Neural progenitor cell (in vitro differentiated cells): ENCODE results near the gene STX11. TPM values are rescaled to one million over a fixed set of nuclear protein-coding genes. Genes with fewer than 3 reads are reported as not detected.

Source experiments
- DNase-seq: peaks from one replicate; pipeline ENCODE4 v3.0.0-alpha.2; 2016; ENCODE audit warnings: low spot score
- H2AFZ ChIP-seq: fragments of 200-600 bp; sonication (generic); replicated peaks from 2 replicates; pipeline ENCODE4 v1.6.1; 2016; ENCODE audit warnings: antibody characterized with exemption
- H3F3A ChIP-seq: fragments of 200-600 bp; sonication (generic); 2 replicates; pipeline ENCODE4 v1.6.1; 2016; ENCODE audit warnings: antibody characterized with exemption, low read depth
- H3K27ac ChIP-seq: fragments of 200-600 bp; sonication (generic); 2 replicates; pipeline ENCODE4 v1.5.1; 2016; ENCODE audit warnings: mild to moderate bottlenecking
- H3K27me3 ChIP-seq: fragments of 200-600 bp; sonication (generic); 2 replicates; pipeline ENCODE4 v1.6.1; 2016; ENCODE audit warnings: mild to moderate bottlenecking, moderate library complexity
- H3K36me3 ChIP-seq: fragments of 200-600 bp; sonication (generic); 2 replicates; pipeline ENCODE4 v1.5.1; 2016
- H3K4me1 ChIP-seq: fragments of 200-600 bp; sonication (generic); 2 replicates; pipeline ENCODE4 v1.6.1; 2016; ENCODE audit warnings: mixed run types
- H3K4me2 ChIP-seq: fragments of 200-600 bp; sonication (generic); 2 replicates; pipeline ENCODE4 v1.6.1; 2016
- H3K4me3 ChIP-seq: fragments of 200-600 bp; sonication (generic); 2 replicates; pipeline ENCODE4 v1.5.1; 2016
- H3K79me2 ChIP-seq: fragments of 200-600 bp; sonication (generic); 2 replicates; pipeline ENCODE4 v1.6.1; 2016; ENCODE audit warnings: low read depth
- H3K9ac ChIP-seq: fragments of 200-600 bp; sonication (generic); 2 replicates; pipeline ENCODE4 v1.6.1; 2016
- H3K9me3 ChIP-seq: fragments of 200-600 bp; sonication (generic); 2 replicates; pipeline ENCODE4 v1.5.1; 2016; ENCODE audit warnings: low read depth
- H4K20me1 ChIP-seq: fragments of 200-600 bp; sonication (generic); 2 replicates; pipeline ENCODE4 v1.6.1; 2016; ENCODE audit warnings: low read depth
- H3K27ac Mint-ChIP-seq: 3 replicates; pipeline ENCODE4 v1.8.0; 2021; ENCODE audit warnings: mixed read lengths
- H3K27me3 Mint-ChIP-seq: 2 replicates; pipeline ENCODE4 v1.8.0; 2022; ENCODE audit warnings: low read depth, mild to moderate bottlenecking, inconsistent platforms, moderate library complexity, mixed read lengths; ENCODE audit not compliant: insufficient read depth
- H3K36me3 Mint-ChIP-seq: 3 replicates; pipeline ENCODE4 v1.8.0; 2021; ENCODE audit warnings: mixed read lengths
- H3K4me1 Mint-ChIP-seq: 3 replicates; pipeline ENCODE4 v1.8.0; 2021; ENCODE audit warnings: mixed read lengths
- H3K4me3 Mint-ChIP-seq: 3 replicates; pipeline ENCODE4 v1.8.0; 2021; ENCODE audit warnings: mild to moderate bottlenecking, moderate library complexity, mixed read lengths
- H3K9me3 Mint-ChIP-seq: 3 replicates; pipeline ENCODE4 v1.8.0; 2020; ENCODE audit warnings: mixed read lengths
- CTCF ChIP-seq: fragments of 200-600 bp; sonication (generic); IDR thresholded peaks from 2 replicates; pipeline ENCODE4 v1.5.1; 2017; ENCODE audit warnings: antibody characterized with exemption, mild to moderate bottlenecking
- EZH2 ChIP-seq: fragments of 200-600 bp; sonication (generic); IDR thresholded peaks from 2 replicates; pipeline ENCODE4 v1.6.1; 2017; ENCODE audit warnings: antibody characterized with exemption, mild to moderate bottlenecking, moderate library complexity
- EZH2phosphoT487 ChIP-seq: fragments of 200-600 bp; sonication (generic); IDR thresholded peaks from 2 replicates; pipeline ENCODE4 v1.6.1; 2017; ENCODE audit warnings: antibody characterized with exemption
- total RNA-seq: library from RNA; depleted of rRNA; stranded (reverse); fragments of >200 nt; gene quantifications from 2 replicates; pipeline ENCODE4 v1.2.3, GENCODE V29; 2015; ENCODE audit warnings: low replicate concordance

STX11 gene
- total RNA-seq, 1 donor from 2014 or later = not detected

GRCh38 chr6:144215932-144216667 lies 65.8 kb downstream of the STX11 start:
- peak overlapping the region; percentile 99 for H3K27ac Mint-ChIP-seq
- peaks cover 4% of the 10 kb centered on the region for H3K36me3 Mint-ChIP-seq

DNA sequence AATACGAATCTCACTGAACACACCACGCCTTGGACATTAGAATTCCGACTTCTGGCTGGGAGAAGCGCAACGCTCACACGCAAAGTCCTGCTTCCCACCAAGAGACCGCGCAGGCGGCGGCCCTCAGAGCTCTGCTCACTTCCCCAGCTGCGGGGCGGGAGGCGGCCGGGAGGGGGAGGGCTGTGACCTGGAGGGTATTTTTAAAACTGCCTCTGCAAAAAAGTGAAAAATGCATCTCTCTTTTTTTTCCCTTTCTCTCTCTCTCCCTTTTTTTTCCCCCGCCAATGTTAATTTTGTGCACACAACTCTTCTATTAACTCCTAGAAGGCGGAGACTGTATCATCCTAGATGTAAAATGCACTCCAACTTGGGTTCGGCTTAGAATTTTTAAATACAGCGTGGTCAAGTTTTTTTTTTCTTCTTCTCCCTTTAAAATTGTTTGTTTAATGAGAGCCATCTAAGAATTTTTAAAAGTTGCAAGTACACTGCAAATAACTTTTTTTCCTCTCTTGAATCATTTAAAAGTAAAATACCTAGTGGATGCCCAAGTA lies 66.4 kb downstream of the STX11 start:
- H3K9me3 ChIP-seq = no peaks in the 10 kb centered on the region
- H3K27ac ChIP-seq = no peak overlapping the region
- no peak for DNase-seq

More at GRCh38 chr6:144215932-144216667, 65.8 kb downstream of the STX11 start:
- Histone ChIP-seq H3K9me3 (no peaks in the 10 kb centered on the region), H3K27me3 (no peaks in the 10 kb centered on the region), H3K4me3 (peak overlapping the region; percentile 58), H3K9ac (peak overlapping the region; percentile 41), H3K4me2 (peak overlapping the region; percentile 67), H4K20me1 (no peaks in the 10 kb centered on the region), H3K27ac (peak overlapping the region; percentile 85), H3K4me1 (peaks cover 6% of the 10 kb centered on the region), H3K36me3 (no peaks in the 10 kb centered on the region), H2AFZ (peak overlapping the region; percentile 69), H3K79me2 (no peaks in the 10 kb centered on the region), H3F3A (peaks cover 22% of the 10 kb centered on the region)
- H3K4me3 Mint-ChIP-seq = peak overlapping the region; percentile 87
- peaks cover 25% of the 10 kb centered on the region for H3K27me3 Mint-ChIP-seq
- peaks cover 14% of the 10 kb centered on the region for H3K9me3 Mint-ChIP-seq
- TF ChIP-seq CTCF = peak; percentile 60
- TF ChIP-seq EZH2 = peak; percentile 16
- no peak for TF ChIP-seq EZH2phosphoT487
- peaks cover 23% of the 10 kb centered on the region for H3K4me1 Mint-ChIP-seq
- peak; percentile 97 for DNase-seq

DNA sequence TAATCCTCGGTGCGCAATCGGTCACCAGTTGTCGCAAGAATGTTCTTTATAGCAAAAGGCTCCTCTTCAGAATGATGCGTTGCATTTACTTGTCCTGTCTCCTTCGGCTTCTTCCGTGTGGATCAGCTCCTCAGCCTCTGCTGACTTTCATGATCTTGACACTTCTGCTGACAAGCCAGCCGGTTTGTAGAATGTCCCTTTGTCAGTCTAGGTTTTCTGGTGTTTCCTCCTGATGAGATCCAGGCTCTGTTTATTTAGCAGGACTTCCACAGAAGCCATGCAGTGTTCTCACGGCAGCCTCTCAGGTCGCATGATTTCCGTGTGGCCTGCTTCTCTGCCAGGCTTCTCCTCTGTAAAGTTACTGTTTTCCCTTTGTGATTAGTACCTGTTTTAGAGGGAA lies 66.9 kb downstream of the STX11 start:
- Mint-ChIP-seq H3K27me3 (peaks cover 23% of the 10 kb centered on the region), H3K27ac (peak overlapping the region; percentile 99), H3K4me1 (peaks cover 23% of the 10 kb centered on the region), H3K9me3 (peaks cover 14% of the 10 kb centered on the region), H3K36me3 (peaks cover 4% of the 10 kb centered on the region), H3K4me3 (peak overlapping the region; percentile 87)
- no peak overlapping the region for H3K27ac ChIP-seq
- H3K9me3 ChIP-seq = no peaks in the 10 kb centered on the region
- H3K9ac ChIP-seq = no peak overlapping the region
- no peaks in the 10 kb centered on the region for H4K20me1 ChIP-seq
- H3K4me3 ChIP-seq = peak overlapping the region; percentile 58
- H3K4me2 ChIP-seq = no peak overlapping the region
- H3K4me1 ChIP-seq = peaks cover 6% of the 10 kb centered on the region
- TF ChIP-seq CTCF (no peak), EZH2phosphoT487 (no peak), EZH2 (no peak)
- H2AFZ ChIP-seq = no peak overlapping the region
- DNase-seq = no peak
- no peaks in the 10 kb centered on the region for H3K79me2 ChIP-seq
- H3K27me3 ChIP-seq = no peaks in the 10 kb centered on the region
- H3F3A ChIP-seq = peaks cover 22% of the 10 kb centered on the region
- H3K36me3 ChIP-seq = no peaks in the 10 kb centered on the region

More for the DNA sequence above, 66.4 kb downstream of the STX11 start:
- H4K20me1 ChIP-seq = no peaks in the 10 kb centered on the region
- peak overlapping the region; percentile 58 for H3K4me3 ChIP-seq
- Mint-ChIP-seq H3K4me3 (peak overlapping the region; percentile 87), H3K36me3 (peaks cover 4% of the 10 kb centered on the region), H3K27me3 (peaks cover 23% of the 10 kb centered on the region), H3K4me1 (peaks cover 23% of the 10 kb centered on the region), H3K27ac (peak overlapping the region; percentile 99), H3K9me3 (peaks cover 14% of the 10 kb centered on the region)
- peaks cover 22% of the 10 kb centered on the region for H3F3A ChIP-seq
- no peaks in the 10 kb centered on the region for H3K79me2 ChIP-seq
- H3K9ac ChIP-seq = peak overlapping the region; percentile 41
- TF ChIP-seq EZH2phosphoT487 (no peak), CTCF (peak; percentile 4)
- H3K27me3 ChIP-seq = no peaks in the 10 kb centered on the region
- H3K4me2 ChIP-seq = peak overlapping the region; percentile 65
- H3K36me3 ChIP-seq = no peaks in the 10 kb centered on the region
- H3K4me1 ChIP-seq = peaks cover 6% of the 10 kb centered on the region
- H2AFZ ChIP-seq = peak overlapping the region; percentile 20
